Activated T-helper 2 cell treated with anti-CD3 and anti-CD28 coated beads, Interferon-gamma antibody, Interleukin-2, Interleukin-4, amounts not matched to agents 10 μg/mL and 5 μg/mL and 100 μg/mL, durations not matched to agents 14 hours and 24 hours and 36 hours (primary cell): ENCODE data around the gene RASA3. TPM values are rescaled to one million over a fixed set of nuclear protein-coding genes. Genes with fewer than 3 reads are reported as not detected.
"Not testable (repeated sequence)": the region's sequence is repeated elsewhere in the genome, so short reads cannot be mapped to it uniquely, and the experiment has no call there.

ENCODE experiments used
- DNase-seq: peaks from one replicate; pipeline ENCODE4 v3.0.0; 2021; ENCODE audit warnings: low spot score
- H3K27ac Mint-ChIP-seq: one replicate; pipeline ENCODE4 v1.8.0; 2021; ENCODE audit warnings: mixed read lengths
- H3K27me3 Mint-ChIP-seq: one replicate; pipeline ENCODE4 v1.8.0; 2021; ENCODE audit warnings: low read depth, mixed read lengths
- H3K36me3 Mint-ChIP-seq: one replicate; pipeline ENCODE4 v1.8.0; 2021; ENCODE audit warnings: low read depth, mixed read lengths
- H3K4me1 Mint-ChIP-seq: one replicate; pipeline ENCODE4 v1.8.0; 2021; ENCODE audit warnings: low read depth, mixed read lengths
- H3K4me3 Mint-ChIP-seq: one replicate; pipeline ENCODE4 v1.8.0; 2021; ENCODE audit warnings: low read depth, mild to moderate bottlenecking, moderate library complexity, mixed read lengths
- H3K9me3 Mint-ChIP-seq: one replicate; pipeline ENCODE4 v1.8.0; 2021; ENCODE audit warnings: mixed read lengths
- intact Hi-C: fragments of 100-400 bp; cut with micrococcal nuclease; formaldehyde crosslinking; loops from one replicate; pipeline ENCODE4 v1.15.1; 2023
- total RNA-seq: library from RNA; stranded (reverse); gene quantifications from 2 replicates; pipeline ENCODE4 v1.2.3, GENCODE V29; 2022

The RASA3 gene
- total RNA-seq, 1 donor from 2014 or later = 13.9 TPM

- no peak for DNase-seq
- H3K9me3 Mint-ChIP-seq = no peaks in the 10 kb centered on the region
- intact Hi-C loops = no loop called here
Measured at GRCh38 chr13:114118511-114119123, 13.8 kb downstream of the RASA3 start.

GRCh38 chr13:114118086-114118485 is 14.3 kb downstream of the RASA3 start:
- no peak overlapping the region for H3K4me3 Mint-ChIP-seq
- intact Hi-C loops = no loop called here
- no peaks in the 10 kb centered on the region for H3K27me3 Mint-ChIP-seq
- H3K36me3 Mint-ChIP-seq = peaks cover 13% of the 10 kb centered on the region
- no peak for DNase-seq
- H3K27ac Mint-ChIP-seq = no peak overlapping the region
- H3K9me3 Mint-ChIP-seq = no peaks in the 10 kb centered on the region
- H3K4me1 Mint-ChIP-seq = peaks cover 31% of the 10 kb centered on the region

More at GRCh38 chr13:114118511-114119123, 13.8 kb downstream of the RASA3 start:
- Mint-ChIP-seq H3K36me3 (peaks cover 11% of the 10 kb centered on the region), H3K27ac (no peak overlapping the region), H3K27me3 (no peaks in the 10 kb centered on the region), H3K4me1 (peaks cover 30% of the 10 kb centered on the region), H3K4me3 (no peak overlapping the region)

GRCh38 chr13:114117341-114117874 is 15.0 kb downstream of the RASA3 start:
- H3K27ac Mint-ChIP-seq, H3K4me3 Mint-ChIP-seq, intact Hi-C loops, H3K27me3 Mint-ChIP-seq, DNase-seq, H3K9me3 Mint-ChIP-seq: not testable (repeated sequence)
- peaks cover 14% of the 10 kb centered on the region for H3K36me3 Mint-ChIP-seq
- H3K4me1 Mint-ChIP-seq = peaks cover 32% of the 10 kb centered on the region

- intact Hi-C loops = no loop called here
- H3K36me3 Mint-ChIP-seq = peaks cover 14% of the 10 kb centered on the region
- H3K4me1 Mint-ChIP-seq = peaks cover 34% of the 10 kb centered on the region
- H3K27ac Mint-ChIP-seq = no peak overlapping the region
- no peaks in the 10 kb centered on the region for H3K27me3 Mint-ChIP-seq
- DNase-seq = no peak
- H3K4me3 Mint-ChIP-seq = no peak overlapping the region
- H3K9me3 Mint-ChIP-seq = no peaks in the 10 kb centered on the region
Measured at GRCh38 chr13:114116734-114117133, 15.7 kb downstream of the RASA3 start.

GRCh38 chr13:114115796-114116195 is 16.6 kb downstream of the RASA3 start:
- no peak overlapping the region for H3K27ac Mint-ChIP-seq
- H3K9me3 Mint-ChIP-seq = no peaks in the 10 kb centered on the region
- peaks cover 36% of the 10 kb centered on the region for H3K4me1 Mint-ChIP-seq
- DNase-seq = no peak
- peaks cover 14% of the 10 kb centered on the region for H3K36me3 Mint-ChIP-seq
- intact Hi-C loops = no loop called here
- no peaks in the 10 kb centered on the region for H3K27me3 Mint-ChIP-seq
- H3K4me3 Mint-ChIP-seq = no peak overlapping the region

- Mint-ChIP-seq H3K4me1 (peaks cover 37% of the 10 kb centered on the region), H3K27ac (no peak overlapping the region), H3K36me3 (peaks cover 14% of the 10 kb centered on the region), H3K27me3 (no peaks in the 10 kb centered on the region), H3K9me3 (no peaks in the 10 kb centered on the region), H3K4me3 (no peak overlapping the region)
- DNase-seq = no peak
- intact Hi-C loops = no loop called here
Measured at GRCh38 chr13:114115191-114115671, 17.2 kb downstream of the RASA3 start.

- DNase-seq = not testable (repeated sequence)
- H3K4me1 Mint-ChIP-seq = peaks cover 38% of the 10 kb centered on the region
Measured at GRCh38 chr13:114114666-114115065, 17.8 kb downstream of the RASA3 start.

GRCh38 chr13:114114006-114114640 is 18.3 kb downstream of the RASA3 start:
- Mint-ChIP-seq H3K4me3 (no peak overlapping the region), H3K9me3 (no peaks in the 10 kb centered on the region), H3K27ac (no peak overlapping the region), H3K27me3 (no peaks in the 10 kb centered on the region), H3K36me3 (peaks cover 14% of the 10 kb centered on the region), H3K4me1 (peaks cover 40% of the 10 kb centered on the region)
- intact Hi-C loops = loop anchor here (5.0 kb wide), 2 partner anchors 33 to 47 kb away; no protein-coding TSS in a partner anchor
- no peak for DNase-seq

More at GRCh38 chr13:114114666-114115065, 17.8 kb downstream of the RASA3 start:
- H3K27ac Mint-ChIP-seq, H3K27me3 Mint-ChIP-seq, H3K4me3 Mint-ChIP-seq, H3K9me3 Mint-ChIP-seq: not testable (repeated sequence)
- peaks cover 14% of the 10 kb centered on the region for H3K36me3 Mint-ChIP-seq
- intact Hi-C loops = loop anchor here (5.0 kb wide), 2 partner anchors 33 to 47 kb away; no protein-coding TSS in a partner anchor

- Mint-ChIP-seq H3K36me3 (peaks cover 14% of the 10 kb centered on the region), H3K4me1 (peaks cover 36% of the 10 kb centered on the region)
- not testable (repeated sequence) for H3K9me3 Mint-ChIP-seq, H3K27ac Mint-ChIP-seq, H3K4me3 Mint-ChIP-seq, H3K27me3 Mint-ChIP-seq, DNase-seq
- intact Hi-C loops = loop anchor here (5.0 kb wide), 2 partner anchors 34 to 46 kb away; no protein-coding TSS in a partner anchor
Measured at GRCh38 chr13:114113395-114113794, 19.0 kb downstream of the RASA3 start.

GRCh38 chr13:114112826-114113322 is 19.5 kb downstream of the RASA3 start:
- DNase-seq = no peak
- Mint-ChIP-seq H3K36me3 (peaks cover 14% of the 10 kb centered on the region), H3K4me1 (peaks cover 37% of the 10 kb centered on the region), H3K27me3 (no peaks in the 10 kb centered on the region), H3K27ac (no peak overlapping the region), H3K4me3 (no peak overlapping the region), H3K9me3 (no peaks in the 10 kb centered on the region)
- intact Hi-C loops = loop anchor here (5.0 kb wide), 2 partner anchors 34 to 46 kb away; no protein-coding TSS in a partner anchor

GRCh38 chr13:114112231-114112825 is 20.1 kb downstream of the RASA3 start:
- H3K9me3 Mint-ChIP-seq = no peaks in the 10 kb centered on the region
- H3K4me1 Mint-ChIP-seq = peaks cover 37% of the 10 kb centered on the region
- DNase-seq = no peak
- no peaks in the 10 kb centered on the region for H3K27me3 Mint-ChIP-seq
- H3K36me3 Mint-ChIP-seq = peaks cover 14% of the 10 kb centered on the region
- H3K27ac Mint-ChIP-seq = no peak overlapping the region
- intact Hi-C loops = loop anchor here (5.0 kb wide), 2 partner anchors 35 to 45 kb away; no protein-coding TSS in a partner anchor
- H3K4me3 Mint-ChIP-seq = no peak overlapping the region

GRCh38 chr13:114111577-114111976 is 20.8 kb downstream of the RASA3 start:
- Mint-ChIP-seq H3K36me3 (peaks cover 14% of the 10 kb centered on the region), H3K27me3 (no peaks in the 10 kb centered on the region), H3K4me3 (no peak overlapping the region), H3K9me3 (no peaks in the 10 kb centered on the region), H3K27ac (peak overlapping the region; percentile 55), H3K4me1 (peaks cover 37% of the 10 kb centered on the region)
- intact Hi-C loops = loop anchor here (5.0 kb wide), 2 partner anchors 36 to 44 kb away; no protein-coding TSS in a partner anchor
- no peak for DNase-seq
